Neural cell (in vitro differentiated cells): Measurements from ENCODE around the gene GNB3. TPM values are rescaled to one million over a fixed set of nuclear protein-coding genes. Genes with fewer than 3 reads are reported as not detected.

Experiments
- H2AFZ ChIP-seq: fragments of 200-600, 300-800 bp; sonication (generic), shearing (Covaris generic); 2 replicates; pipeline ENCODE4 v1.6.0; 2014; ENCODE audit warnings: low read depth, mild to moderate bottlenecking, antibody characterized with exemption, low read length, moderate library complexity
- H3F3A ChIP-seq: fragments of 200-600 bp; shearing (Covaris generic); 2 replicates; pipeline ENCODE4 v1.6.1; 2016; ENCODE audit warnings: mild to moderate bottlenecking, moderate library complexity, mixed read lengths, antibody characterized with exemption, low read length; ENCODE audit not compliant: insufficient read depth, poor library complexity, severe bottlenecking
- H3K27ac ChIP-seq: fragments of 200-600, 300-800 bp; sonication (generic), shearing (Covaris generic); 2 replicates; pipeline ENCODE4 v1.5.1; 2014; ENCODE audit warnings: mild to moderate bottlenecking, low read length, moderate library complexity
- H3K27me3 ChIP-seq: fragments of 300-800, 200-600 bp; sonication (generic), shearing (Covaris generic); 2 replicates; pipeline ENCODE4 v1.6.0; 2014; ENCODE audit warnings: mild to moderate bottlenecking, low read depth, low read length, moderate library complexity; ENCODE audit not compliant: insufficient read depth
- H3K36me3 ChIP-seq: fragments of 300-800, 200-600 bp; sonication (generic), shearing (Covaris generic); 2 replicates; pipeline ENCODE4 v1.5.1; 2014; ENCODE audit warnings: mild to moderate bottlenecking, antibody characterized with exemption, low read length, moderate library complexity; ENCODE audit not compliant: insufficient read depth
- H3K4me2 ChIP-seq: fragments of 300-800, 200-600 bp; sonication (generic), shearing (Covaris generic); 2 replicates; pipeline ENCODE4 v1.6.0; 2014; ENCODE audit warnings: mild to moderate bottlenecking, low read length
- H3K4me3 ChIP-seq: fragments of 300-800, 200-600 bp; sonication (generic), shearing (Covaris generic); 2 replicates; pipeline ENCODE4 v1.5.1; 2014; ENCODE audit warnings: mild to moderate bottlenecking, low read length, moderate library complexity
- H3K79me2 ChIP-seq: fragments of 200-600 bp; shearing (Covaris generic); replicated peaks from 2 replicates; pipeline ENCODE4 v1.6.0; 2014; ENCODE audit warnings: mild to moderate bottlenecking, low read length, moderate library complexity; ENCODE audit not compliant: insufficient read depth
- H3K9ac ChIP-seq: fragments of 300-800, 200-600 bp; sonication (generic), shearing (Covaris generic); 2 replicates; pipeline ENCODE4 v1.6.1; 2016; ENCODE audit warnings: mild to moderate bottlenecking, low read length, mixed read lengths
- H3K9me2 ChIP-seq: fragments of 200-600 bp; shearing (Covaris generic); 2 replicates; pipeline ENCODE4 v1.6.1; 2016; ENCODE audit warnings: mild to moderate bottlenecking, low read length, mixed read lengths; ENCODE audit not compliant: insufficient read depth
- H3K9me3 ChIP-seq: fragments of 200-600, 300-800 bp; sonication (generic), shearing (Covaris generic); 2 replicates; pipeline ENCODE4 v1.6.1; 2016; ENCODE audit warnings: mild to moderate bottlenecking, mixed run types, low read length, moderate library complexity, mixed read lengths
- H4K20me1 ChIP-seq: fragments of 200-600 bp; shearing (Covaris generic); 2 replicates; pipeline ENCODE4 v1.6.1; 2016; ENCODE audit warnings: mild to moderate bottlenecking, mixed run types; ENCODE audit not compliant: insufficient read depth
- CTCF ChIP-seq: fragments of 450-650 bp; IDR thresholded peaks from 2 replicates; pipeline ENCODE4 v1.5.1; 2014; ENCODE audit warnings: antibody characterized with exemption, mild to moderate bottlenecking, moderate library complexity; ENCODE audit not compliant: poor library complexity, severe bottlenecking
- EP300 ChIP-seq: fragments of 450-650 bp; conservative IDR thresholded peaks from 2 replicates; pipeline ENCODE4 v1.6.1; 2014; ENCODE audit warnings: antibody characterized with exemption, mild to moderate bottlenecking, moderate library complexity; ENCODE audit not compliant: poor library complexity, severe bottlenecking
- EZH2 ChIP-seq: fragments of 200-600, 300-800 bp; shearing (Covaris generic), sonication (generic); IDR thresholded peaks from 2 replicates; pipeline ENCODE4 v1.6.1; 2014; ENCODE audit warnings: antibody characterized with exemption, low read length, borderline replicate concordance, mild to moderate bottlenecking; ENCODE audit not compliant: insufficient read depth, poor library complexity, severe bottlenecking
- MXI1 ChIP-seq: fragments of 450-650 bp; conservative IDR thresholded peaks from 2 replicates; pipeline ENCODE4 v1.6.1; 2014; ENCODE audit warnings: antibody characterized with exemption, mild to moderate bottlenecking; ENCODE audit not compliant: poor library complexity, severe bottlenecking
- POLR2AphosphoS5 ChIP-seq: IDR thresholded peaks from 2 replicates; pipeline ENCODE4 v1.6.1; 2012
- RAD21 ChIP-seq: fragments of 450-650 bp; conservative IDR thresholded peaks from 2 replicates; pipeline ENCODE4 v1.6.1; 2014; ENCODE audit warnings: antibody characterized with exemption, mild to moderate bottlenecking, moderate library complexity
- REST ChIP-seq: IDR thresholded peaks from 2 replicates; pipeline ENCODE4 v1.6.1; 2012; ENCODE audit warnings: borderline replicate concordance
- SMC3 ChIP-seq: fragments of 450-650 bp; conservative IDR thresholded peaks from 2 replicates; pipeline ENCODE4 v1.6.1; 2014; ENCODE audit warnings: antibody characterized with exemption, mild to moderate bottlenecking, moderate library complexity; ENCODE audit not compliant: poor library complexity
- TAF1 ChIP-seq: IDR thresholded peaks from 2 replicates; pipeline ENCODE4 v1.6.1; 2012; ENCODE audit warnings: low read depth
- polyA plus RNA-seq: library from polyadenylated mRNA; depleted of rRNA; stranded (reverse); fragments of >200 nt; gene quantifications from 2 replicates; pipeline ENCODE4 v1.2.3, GENCODE V29; 2014

Gene GNB3
- polyA plus RNA-seq, 1 donor from 2014 or later = 18.8 TPM

GRCh38 chr12:6807170-6807569 lies 33.6 kb upstream of the GNB3 start:
- Histone ChIP-seq H4K20me1 (no peaks in the 10 kb centered on the region), H3K9me2 (no peaks in the 10 kb centered on the region), H3K4me3 (no peak overlapping the region), H3K36me3 (no peaks in the 10 kb centered on the region), H2AFZ (no peak overlapping the region), H3K27me3 (no peaks in the 10 kb centered on the region), H3K27ac (no peak overlapping the region), H3F3A (no peaks in the 10 kb centered on the region), H3K4me2 (no peak overlapping the region), H3K9me3 (no peaks in the 10 kb centered on the region), H3K9ac (no peak overlapping the region), H3K79me2 (no peaks in the 10 kb centered on the region)
- no peak for TF ChIP-seq MXI1
- no peak for TF ChIP-seq SMC3
- TF ChIP-seq RAD21 = no peak
- TF ChIP-seq REST = no peak
- no peak for TF ChIP-seq CTCF
- TF ChIP-seq EP300 = no peak
- no peak for TF ChIP-seq TAF1
- no peak for TF ChIP-seq POLR2AphosphoS5
- no peak for TF ChIP-seq EZH2

GRCh38 chr12:6809056-6809455 lies 31.7 kb upstream of the GNB3 start:
- no peaks in the 10 kb centered on the region for H3F3A ChIP-seq
- no peaks in the 10 kb centered on the region for H3K79me2 ChIP-seq
- H2AFZ ChIP-seq = no peak overlapping the region
- no peaks in the 10 kb centered on the region for H3K27me3 ChIP-seq
- no peaks in the 10 kb centered on the region for H3K36me3 ChIP-seq
- no peak overlapping the region for H3K27ac ChIP-seq
- no peak for TF ChIP-seq EZH2
- TF ChIP-seq MXI1 = no peak
- TF ChIP-seq RAD21 = no peak
- TF ChIP-seq EP300 = no peak
- TF ChIP-seq POLR2AphosphoS5 = no peak
- no peaks in the 10 kb centered on the region for H3K9me3 ChIP-seq
- H3K9ac ChIP-seq = no peak overlapping the region
- H3K4me2 ChIP-seq = no peak overlapping the region
- H4K20me1 ChIP-seq = no peaks in the 10 kb centered on the region
- H3K4me3 ChIP-seq = no peak overlapping the region
- no peaks in the 10 kb centered on the region for H3K9me2 ChIP-seq

- no peak overlapping the region for H3K4me3 ChIP-seq
- H3K79me2 ChIP-seq = no peaks in the 10 kb centered on the region
- no peaks in the 10 kb centered on the region for H3K27me3 ChIP-seq
- H3K9me2 ChIP-seq = no peaks in the 10 kb centered on the region
- TF ChIP-seq SMC3 (no peak), EZH2 (no peak), POLR2AphosphoS5 (no peak), MXI1 (no peak), EP300 (no peak), REST (no peak), RAD21 (no peak), CTCF (no peak), TAF1 (no peak)
- H3K4me2 ChIP-seq = no peak overlapping the region
- no peaks in the 10 kb centered on the region for H3F3A ChIP-seq
- H3K9me3 ChIP-seq = no peaks in the 10 kb centered on the region
- no peaks in the 10 kb centered on the region for H3K36me3 ChIP-seq
- no peak overlapping the region for H3K9ac ChIP-seq
- no peaks in the 10 kb centered on the region for H4K20me1 ChIP-seq
- no peak overlapping the region for H3K27ac ChIP-seq
- H2AFZ ChIP-seq = no peak overlapping the region
Observed at GRCh38 chr12:6810758-6811157, 30.0 kb upstream of the GNB3 start.
